HG02642 (cell line): ENCODE measurements around the gene NPAS2.

Experiments used
- ATAC-seq: cut with Tn5 transposase; IDR thresholded peaks from one replicate; pipeline ENCODE4 v1.9.1; 2021; ENCODE audit warnings: mild to moderate bottlenecking; ENCODE audit not compliant: unreplicated experiment, poor library complexity

NPAS2 gene

DNA sequence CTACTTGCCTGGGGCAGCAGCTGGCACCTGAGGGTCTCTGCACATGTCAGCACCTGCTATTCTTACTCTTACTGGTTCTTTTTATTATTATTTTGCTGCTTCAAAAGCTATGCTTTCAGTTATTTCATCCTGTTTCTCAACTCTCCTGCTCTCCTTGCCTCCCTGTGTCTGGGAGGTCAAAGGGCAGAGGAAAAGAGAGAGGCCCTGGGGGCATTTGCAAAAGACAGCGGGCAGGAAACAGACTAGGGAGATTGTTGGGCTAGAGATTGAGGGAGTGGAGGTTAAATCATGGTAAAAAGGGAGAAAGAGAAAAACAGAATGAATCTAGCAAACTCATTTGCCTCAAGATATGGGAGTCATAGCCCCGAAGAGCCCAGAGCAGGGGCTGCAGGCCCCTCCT is 161.1 kb downstream of the NPAS2 start:
- no peak for ATAC-seq

DNA sequence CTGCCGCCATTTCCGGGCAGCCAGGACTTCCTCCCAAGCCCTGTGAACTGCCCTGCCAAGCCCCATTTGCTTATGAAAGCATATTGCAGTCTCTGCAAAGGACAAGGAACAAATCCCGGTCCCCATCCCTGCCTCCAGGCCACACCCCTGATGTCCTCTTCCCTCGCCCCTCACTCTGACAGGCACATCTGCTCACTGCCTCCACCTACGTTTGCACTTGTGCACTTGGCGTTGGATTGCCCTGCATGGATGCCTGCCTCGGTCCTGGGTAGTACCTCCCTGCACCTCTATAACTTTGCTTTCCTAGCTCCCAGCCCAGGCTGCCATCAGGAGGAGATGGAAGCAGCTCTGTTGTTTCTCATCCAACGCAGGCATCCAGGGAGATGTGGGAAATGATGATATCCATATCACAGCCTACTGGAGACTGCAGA is 162.5 kb downstream of the NPAS2 start:
- no peak for ATAC-seq

DNA sequence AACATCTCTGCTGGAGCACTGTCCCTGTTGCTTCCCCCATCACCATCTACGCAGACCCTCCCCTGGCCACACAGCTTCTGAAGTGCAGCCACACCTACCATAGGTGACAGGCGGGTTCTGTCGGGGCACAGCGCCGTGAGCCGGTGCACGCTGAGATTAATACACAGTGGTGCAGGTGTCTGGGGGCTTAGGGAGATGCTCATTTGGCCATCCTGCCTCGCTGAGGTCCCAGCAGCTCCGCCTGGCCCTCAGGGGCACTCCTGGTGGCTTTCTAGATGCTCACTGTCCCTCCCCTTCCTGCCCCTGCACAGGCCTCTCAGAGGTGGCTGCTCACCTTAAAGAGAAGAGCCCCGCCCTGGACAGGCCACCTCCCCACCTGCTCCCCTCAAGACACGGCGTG is 163.3 kb downstream of the NPAS2 start:
- no peak for ATAC-seq

DNA sequence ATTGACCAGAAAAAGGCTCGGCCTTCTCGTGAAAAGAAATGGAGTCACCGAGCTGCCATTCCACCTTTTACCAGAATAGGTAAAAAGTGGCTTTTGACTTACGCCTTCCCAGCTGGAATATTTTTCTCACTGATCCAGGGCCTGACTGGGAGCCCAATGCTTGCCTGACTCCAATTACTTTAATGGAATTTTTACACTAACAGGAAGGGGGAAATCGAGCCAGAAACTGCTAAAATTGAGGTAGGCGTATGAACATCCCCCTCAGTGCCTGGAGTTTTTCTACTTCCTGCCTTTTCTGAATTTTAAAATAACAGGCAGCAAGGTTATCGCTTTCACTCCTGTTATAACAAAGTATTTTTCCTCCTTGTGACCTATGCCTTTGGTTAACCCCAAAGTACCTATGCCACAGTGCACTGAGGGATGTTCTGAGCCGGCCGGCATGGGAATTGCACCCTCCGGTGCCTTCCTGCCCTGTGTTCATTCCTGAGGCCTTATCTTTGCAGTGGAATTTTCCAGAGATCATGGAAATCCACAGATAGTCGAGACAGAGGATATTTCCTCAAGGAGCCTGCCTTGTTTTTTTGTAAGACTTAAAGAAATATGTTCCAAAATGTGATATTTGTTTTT is 163.9 kb downstream of the NPAS2 start:
- no peak for ATAC-seq

DNA sequence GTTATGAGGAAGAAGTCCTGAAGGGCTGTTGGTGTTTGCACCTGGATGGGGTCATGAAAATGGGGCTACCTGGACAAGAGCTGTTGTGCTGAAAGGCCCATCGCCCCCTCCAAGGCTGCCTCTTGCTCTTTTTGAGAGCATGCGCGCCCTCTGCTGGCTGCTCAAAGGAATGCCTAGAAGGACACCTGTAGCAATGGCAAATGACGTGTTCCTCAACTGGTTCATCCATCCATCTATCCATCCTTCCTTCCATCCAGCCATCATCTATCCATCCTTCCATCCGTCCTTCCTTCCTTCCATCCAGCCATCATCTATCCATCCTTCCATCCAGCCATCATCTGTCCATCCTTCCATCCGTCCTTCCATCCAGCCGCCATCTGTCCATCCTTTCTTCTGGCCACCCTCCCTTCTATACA is 165.0 kb downstream of the NPAS2 start:
- peak; percentile 73 for ATAC-seq

DNA sequence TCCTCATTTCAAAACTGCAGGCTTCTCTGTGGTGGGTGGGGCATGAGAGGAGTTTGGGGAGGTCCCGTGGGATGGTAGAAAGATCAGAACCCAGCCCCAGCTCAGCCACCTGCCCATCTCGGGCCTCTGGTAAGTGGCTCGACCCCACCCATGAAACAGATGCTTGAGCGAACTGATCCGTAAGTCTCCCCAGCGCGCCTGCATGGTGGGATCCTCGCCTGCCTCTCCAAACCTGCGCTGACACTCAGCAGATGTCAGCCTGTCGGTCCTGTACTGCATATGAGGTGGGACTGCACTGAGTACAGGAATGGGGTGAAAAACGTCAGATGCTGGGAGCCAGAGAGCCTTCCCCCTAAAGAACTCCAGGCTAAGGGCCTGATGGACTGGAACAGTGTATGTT is 166.2 kb downstream of the NPAS2 start:
- no peak for ATAC-seq

DNA sequence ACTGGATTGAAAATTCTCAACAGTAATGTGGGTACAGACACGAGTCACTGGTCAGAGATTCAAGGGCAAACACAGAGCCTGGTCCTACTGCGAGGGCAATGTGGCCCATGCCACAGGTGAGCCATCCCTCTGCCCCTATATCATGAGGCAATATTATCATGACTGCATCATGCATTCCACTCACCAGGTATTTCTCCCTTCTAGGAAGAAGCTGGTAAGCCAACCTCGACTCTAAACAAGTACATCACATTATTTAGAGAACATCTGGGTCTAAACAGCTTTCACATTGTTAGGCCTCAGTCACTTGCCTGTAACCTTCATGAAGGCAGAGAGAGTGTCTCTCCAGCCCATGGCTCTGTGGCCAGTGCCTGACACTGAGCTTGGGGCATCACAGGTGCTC is 167.6 kb downstream of the NPAS2 start:
- ATAC-seq = no peak

DNA sequence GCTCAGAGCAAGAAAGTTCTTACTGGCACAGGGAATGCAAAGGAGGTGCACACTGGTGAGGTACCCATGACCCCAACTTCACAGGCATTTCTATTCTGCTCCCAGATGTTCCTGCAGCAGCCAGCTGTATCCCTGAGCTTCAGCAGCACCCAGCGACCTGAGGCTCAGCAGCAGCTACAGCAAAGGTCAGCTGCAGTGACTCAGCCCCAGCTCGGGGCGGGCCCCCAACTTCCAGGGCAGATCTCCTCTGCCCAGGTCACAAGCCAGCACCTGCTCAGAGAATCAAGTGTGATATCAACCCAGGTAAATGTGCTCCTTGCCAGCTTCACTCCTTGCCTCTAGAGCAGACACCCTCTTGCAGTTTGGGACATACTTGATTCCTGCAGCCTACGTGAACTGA is 168.0 kb downstream of the NPAS2 start:
- no peak for ATAC-seq

DNA sequence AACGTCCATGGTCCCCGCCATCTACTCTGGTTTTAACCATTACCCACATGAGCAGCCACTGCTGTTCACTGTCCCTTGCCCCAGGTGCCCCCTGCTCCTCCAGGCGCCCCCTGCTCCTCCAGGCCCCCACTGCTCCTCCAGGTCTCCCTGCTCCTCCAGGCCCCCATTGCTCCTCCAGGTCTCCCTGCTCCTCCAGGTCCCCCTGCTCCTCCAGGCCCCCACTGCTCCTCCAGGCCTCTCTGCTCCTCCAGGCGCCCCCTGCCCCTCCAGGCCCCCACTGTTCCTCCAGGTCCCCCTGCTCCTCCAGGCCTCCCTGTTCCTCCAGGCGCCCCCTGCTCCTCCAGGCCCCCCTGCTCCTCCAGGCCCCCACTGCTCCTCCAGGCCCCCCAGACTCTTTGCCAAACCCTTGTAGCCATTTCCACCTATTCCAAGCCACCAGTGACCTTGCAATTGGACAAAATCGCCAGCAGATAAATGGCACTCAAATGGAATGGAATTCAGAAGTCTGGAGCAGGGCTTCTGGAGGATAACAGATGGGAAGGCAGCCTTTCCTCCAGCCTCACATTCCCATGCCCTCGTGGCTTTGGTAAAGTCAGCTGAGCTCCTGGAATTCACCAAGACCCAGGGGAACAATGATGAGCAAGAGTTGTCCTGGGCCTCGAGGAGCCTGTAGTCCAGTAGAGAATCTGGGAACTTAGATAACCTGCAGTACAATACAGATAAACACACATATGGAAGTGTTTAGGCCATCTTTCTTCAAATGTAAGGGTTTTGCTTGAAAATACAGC is 168.9 kb downstream of the NPAS2 start:
- ATAC-seq = no peak

DNA sequence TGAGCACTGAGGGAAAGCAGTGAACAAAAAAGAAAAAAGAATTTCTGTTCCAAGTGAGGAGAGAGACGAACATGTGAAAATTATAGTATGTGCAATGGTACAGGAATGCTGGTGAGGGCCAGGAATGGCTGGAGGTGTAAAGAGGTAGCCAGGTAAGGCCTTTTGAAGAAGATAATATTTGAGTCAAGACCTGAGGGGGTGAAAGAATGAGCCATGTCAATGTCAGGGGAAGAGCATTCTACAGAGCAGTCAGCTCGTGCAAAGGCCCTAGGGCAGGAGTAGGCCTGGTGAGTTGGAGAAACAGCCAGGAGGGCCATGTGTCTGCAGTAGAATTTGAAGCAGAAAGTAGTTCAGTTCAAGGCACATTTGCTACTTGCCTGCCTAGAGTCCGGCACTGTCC is 169.7 kb downstream of the NPAS2 start:
- ATAC-seq = no peak

DNA sequence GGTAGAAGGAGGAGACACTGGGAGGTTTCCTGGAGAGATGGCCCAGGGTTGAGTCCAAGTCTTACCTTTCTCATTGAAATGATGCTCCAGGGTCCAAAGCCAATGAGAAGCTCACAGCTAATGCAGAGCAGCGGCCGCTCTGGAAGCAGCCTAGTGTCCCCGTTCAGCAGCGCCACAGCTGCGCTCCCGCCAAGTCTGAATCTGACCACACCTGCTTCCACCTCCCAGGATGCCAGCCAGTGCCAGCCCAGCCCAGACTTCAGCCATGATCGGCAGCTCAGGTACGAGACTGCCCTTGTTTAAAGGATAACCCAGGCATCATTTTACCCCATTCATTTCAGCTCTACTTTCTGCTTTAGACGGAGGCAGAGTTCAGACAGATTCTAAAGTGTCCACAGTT is 170.2 kb downstream of the NPAS2 start:
- ATAC-seq = no peak

DNA sequence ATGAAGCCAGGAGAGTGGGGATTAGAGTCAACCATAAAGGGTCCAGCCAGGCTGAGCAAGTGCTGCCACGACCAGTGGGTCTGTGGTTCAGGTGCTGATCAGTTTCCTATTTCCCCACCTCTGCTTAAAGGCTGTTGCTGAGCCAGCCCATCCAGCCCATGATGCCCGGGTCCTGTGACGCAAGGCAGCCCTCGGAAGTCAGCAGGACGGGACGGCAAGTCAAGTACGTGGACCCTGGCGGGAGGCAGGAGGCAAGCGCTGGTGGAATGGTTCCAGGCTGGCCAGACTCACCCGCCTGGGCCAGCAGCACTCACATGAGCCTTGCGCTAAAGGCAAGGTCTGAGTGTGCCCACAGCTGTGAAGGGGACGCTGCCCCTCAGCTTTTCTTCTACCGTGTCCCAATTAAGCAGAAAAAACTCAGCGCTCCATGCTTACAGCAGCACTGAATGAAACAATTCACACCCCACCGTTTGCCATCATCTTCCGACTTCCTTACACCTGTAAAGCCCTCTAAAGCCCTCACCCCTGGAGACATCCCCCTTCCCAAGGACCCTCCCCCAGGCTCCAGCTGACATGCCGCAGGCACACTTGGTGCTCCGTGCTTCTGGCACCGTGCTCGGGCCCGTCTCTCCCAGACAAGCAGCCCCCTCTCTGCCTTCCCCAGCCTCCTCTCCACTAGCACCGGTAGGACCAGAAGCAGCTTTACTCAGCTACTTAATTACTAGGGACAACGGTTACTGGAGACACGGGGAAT is 170.9 kb downstream of the NPAS2 start:
- ATAC-seq = no peak

DNA sequence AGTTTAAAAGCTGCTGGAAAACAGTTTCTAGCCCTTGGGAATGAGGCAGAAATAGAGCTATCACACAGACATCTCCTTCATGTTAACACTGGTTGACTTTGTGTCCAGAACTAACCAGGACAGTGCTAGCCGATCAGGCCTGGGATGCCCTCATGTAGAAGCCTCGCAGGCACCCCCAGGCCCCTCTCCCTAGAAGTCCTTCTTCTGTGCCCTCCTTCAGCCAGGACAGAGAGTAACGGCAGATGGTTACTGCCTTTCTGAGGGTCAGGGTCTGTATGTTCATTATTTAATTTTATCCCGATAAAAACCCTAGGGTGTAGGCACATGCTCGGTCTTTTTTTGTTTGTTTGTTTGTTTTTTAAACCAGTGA is 171.4 kb downstream of the NPAS2 start:
- no peak for ATAC-seq

DNA sequence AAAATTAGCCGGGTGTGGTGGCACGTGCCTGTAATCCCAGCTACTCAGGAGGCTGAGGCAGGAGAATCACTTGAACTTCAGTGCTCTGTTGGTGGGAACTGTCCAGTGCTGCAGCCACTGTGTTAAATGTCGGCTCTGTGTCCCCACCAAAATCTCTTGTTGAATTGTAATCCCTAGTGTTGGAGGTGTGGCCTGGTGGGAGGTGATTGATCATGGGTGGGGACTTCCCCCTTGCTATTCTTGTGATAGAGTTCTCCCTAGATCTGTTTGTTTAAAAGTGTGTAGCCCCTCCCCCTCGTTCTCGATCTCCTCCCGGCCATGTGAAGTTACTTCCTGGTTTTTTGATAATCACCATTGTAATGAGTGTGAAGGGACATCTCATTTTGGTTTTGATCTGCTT is 172.3 kb downstream of the NPAS2 start:
- no peak for ATAC-seq

DNA sequence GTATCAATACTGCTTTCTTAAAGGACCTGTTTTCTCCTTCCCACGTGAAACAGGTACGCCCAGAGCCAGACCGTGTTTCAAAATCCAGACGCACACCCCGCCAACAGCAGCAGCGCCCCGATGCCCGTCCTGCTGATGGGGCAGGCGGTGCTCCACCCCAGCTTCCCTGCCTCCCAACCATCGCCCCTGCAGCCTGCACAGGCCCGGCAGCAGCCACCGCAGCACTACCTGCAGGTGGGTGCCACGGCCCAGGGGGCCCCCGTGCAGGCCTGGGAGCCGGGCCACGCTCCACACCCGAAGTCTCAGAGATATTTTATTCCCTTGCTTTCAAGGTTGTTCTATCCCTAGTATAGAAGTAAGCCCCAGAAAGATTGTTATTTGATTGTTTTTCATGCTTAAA is 173.4 kb downstream of the NPAS2 start:
- no peak for ATAC-seq

DNA sequence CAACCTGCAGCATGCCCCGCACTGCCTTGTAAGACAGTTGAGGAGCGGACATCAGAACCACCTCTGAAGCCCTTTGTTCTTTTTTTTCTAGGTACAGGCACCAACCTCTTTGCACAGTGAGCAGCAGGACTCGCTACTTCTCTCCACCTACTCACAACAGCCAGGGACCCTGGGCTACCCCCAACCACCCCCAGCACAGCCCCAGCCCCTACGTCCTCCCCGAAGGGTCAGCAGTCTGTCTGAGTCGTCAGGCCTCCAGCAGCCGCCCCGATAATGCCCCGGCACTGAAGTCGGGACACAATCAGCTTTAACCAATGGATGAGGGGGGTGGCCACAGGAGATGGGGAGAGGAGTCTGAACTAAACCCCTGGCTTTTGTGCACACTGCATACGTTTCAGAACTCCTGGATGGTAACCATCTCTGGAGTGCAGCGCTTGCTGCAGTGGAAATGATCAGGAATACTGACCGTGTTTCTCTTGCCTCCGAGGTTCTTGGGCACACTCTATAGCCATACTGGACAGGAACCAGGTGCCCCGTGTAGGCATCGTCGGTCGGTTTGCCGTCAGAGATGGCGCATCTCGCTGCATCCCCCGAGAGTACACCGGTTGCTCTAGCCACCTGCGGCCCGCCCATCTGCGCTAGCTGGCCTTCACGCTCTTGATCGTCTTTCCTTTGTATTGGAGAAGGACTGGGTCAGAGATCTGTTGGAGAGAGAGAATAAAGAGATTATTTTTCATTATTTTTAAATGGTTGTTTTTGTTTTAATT is 175.6 kb downstream of the NPAS2 start:
- no peak for ATAC-seq

DNA sequence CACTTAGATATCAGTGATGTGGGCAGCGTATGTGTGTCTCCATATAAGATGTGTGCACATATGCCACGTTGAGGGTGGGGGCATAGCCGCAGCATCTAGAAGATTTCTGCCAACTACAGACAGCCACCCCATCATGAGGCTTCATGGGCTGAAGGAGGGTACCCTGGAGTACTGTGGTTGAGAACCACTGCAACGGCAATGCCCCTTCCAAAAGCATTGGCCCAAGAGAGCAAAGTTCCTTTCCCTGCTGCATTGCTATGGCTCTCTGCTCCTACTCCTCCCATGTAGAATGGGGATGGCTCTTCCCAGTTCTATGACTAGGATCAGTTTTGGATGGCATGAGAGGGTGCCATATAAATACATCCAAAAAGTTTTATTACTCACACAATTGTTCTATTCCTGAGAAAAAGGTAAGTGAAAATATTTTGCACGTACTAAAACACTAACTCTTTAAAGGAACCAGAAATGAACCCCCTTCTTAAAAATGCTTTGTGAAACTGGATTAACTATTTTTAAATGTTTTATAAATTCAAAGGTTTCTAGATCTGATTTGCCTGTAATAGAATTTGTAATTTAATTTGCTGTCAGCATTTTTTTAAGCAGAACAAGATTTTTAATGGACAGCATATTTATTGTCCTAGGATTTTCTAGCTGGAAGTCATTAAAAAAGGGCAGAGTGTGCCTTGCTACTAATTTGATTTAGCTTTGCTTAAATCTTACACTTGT is 177.7 kb downstream of the NPAS2 start:
- no peak for ATAC-seq

DNA sequence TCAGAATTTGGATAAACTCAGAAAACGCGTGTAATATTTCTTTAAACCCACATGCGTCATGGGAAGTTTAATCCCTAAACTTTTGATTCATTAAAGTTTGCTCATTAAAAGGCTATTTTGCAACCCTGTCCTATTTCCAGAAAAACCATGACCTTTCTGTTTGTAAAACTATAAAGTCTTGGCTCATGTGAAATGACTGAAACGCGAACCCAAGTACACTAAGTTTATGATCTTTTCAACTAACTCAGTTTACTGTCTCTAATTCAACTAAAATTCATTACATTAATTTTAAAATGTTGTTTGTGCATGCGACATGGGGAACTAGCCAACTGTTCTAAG is 178.3 kb downstream of the NPAS2 start:
- no peak for ATAC-seq

DNA sequence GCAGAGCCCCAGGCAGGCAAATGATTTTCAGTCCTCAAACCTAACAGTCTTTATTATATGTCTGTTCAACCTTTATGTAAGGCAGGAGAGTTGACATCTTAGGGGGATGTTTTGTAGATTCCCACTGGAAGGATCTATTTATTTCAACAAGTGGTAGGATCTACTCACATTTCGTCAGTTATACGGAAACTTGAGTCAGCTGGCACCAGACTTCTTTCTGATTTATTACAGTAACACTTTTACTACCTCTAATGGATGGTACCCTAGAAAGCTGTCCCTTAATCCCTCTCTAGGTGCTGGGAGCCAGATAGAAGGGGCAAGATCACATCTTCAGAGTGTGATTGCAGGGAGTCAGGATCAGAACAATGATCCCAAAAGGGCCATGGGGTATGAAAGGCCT is 180.1 kb downstream of the NPAS2 start:
- ATAC-seq = no peak
